Upper lobe of left lung (tissue), 4 donors: ENCODE results near the gene GABRR3.

Experiments used
- CTCF ChIP-seq, 6 experiments: fragments of 450-650 bp in 4 of 6; fragments of 200-600 bp in 2 of 6; sonication (generic) in 2 of 6; IDR thresholded peaks; one replicate each; pipeline ENCODE4 v1.5.1; 2016 to 2019; ENCODE audit warnings: antibody characterized with exemption in 6 of 6
- EP300 ChIP-seq, 4 donors: sonication (generic); formaldehyde crosslinking; IDR thresholded peaks; one replicate each; pipeline ENCODE4 v1.5.1; 2017; ENCODE audit warnings: antibody characterized with exemption in 4 of 4, control low read depth in 2 of 4
- POLR2A ChIP-seq, 4 donors: fragments of 450-650 bp; IDR thresholded peaks; one replicate each; pipeline ENCODE4 v1.5.1; 2016 to 2017; ENCODE audit warnings: antibody characterized with exemption in 4 of 4, mild to moderate bottlenecking in 2 of 4
- POLR2AphosphoS5 ChIP-seq, 2 donors: sonication (generic); formaldehyde crosslinking; IDR thresholded peaks; one replicate each; pipeline ENCODE4 v1.5.1; 2017; ENCODE audit warnings: antibody characterized with exemption in 2 of 2

GRCh38 chr3:97970956-97971620 lies 64.0 kb downstream of the GABRR3 start:
- TF ChIP-seq CTCF (IDR thresholded peaks at IDR 0.05) = no peak
- no peak for TF ChIP-seq POLR2AphosphoS5 (IDR thresholded peaks at IDR 0.05)
- TF ChIP-seq EP300 (IDR thresholded peaks at IDR 0.05) = no peak
- no peak for TF ChIP-seq POLR2A (IDR thresholded peaks at IDR 0.05)
